IMR-90 (cell line): ENCODE data around the gene SLC16A9. TPM values are rescaled to one million over a fixed set of nuclear protein-coding genes. Genes with fewer than 3 reads are reported as not detected.

Experiments
- ATAC-seq: fragments of 200-7000 bp; cut with Tn5 transposase; 2 replicates; pipeline ENCODE4 v1.9.1; 2020; ENCODE audit warnings: low read depth, mild to moderate bottlenecking, moderate library complexity
- BruUV-seq: library from RNA; stranded (reverse); fragments of 400-500 nt; replicated peaks from 2 replicates; lab custom pipeline; 2021; lab: Mats Ljungman, UMichigan
- CTCF ChIA-PET: fragments of 300-600 bp; formaldehyde crosslinking; extraction: SDS; loops from one replicate; lab custom pipeline; 2021; ENCODE audit warnings: antibody characterized with exemption; lab: Yijun Ruan, JAX
- POLR2A ChIA-PET: fragments of 300-600 bp; sonication (Branson Sonifier 250); formaldehyde crosslinking; loops from one replicate; lab custom pipeline; 2022; ENCODE audit warnings: antibody characterized with exemption; ENCODE audit not compliant: unreplicated experiment; lab: Charles Lee
- DNase-seq: peaks from one replicate; pipeline ENCODE4 v3.0.0; 2013
- H2AFZ ChIP-seq: replicated peaks from 2 replicates; pipeline ENCODE3; 2013; ENCODE audit warnings: low read length, mild to moderate bottlenecking; ENCODE audit not compliant: poor library complexity
- H2AK5ac ChIP-seq: 2 replicates; pipeline ENCODE4 v1.6.1; 2013; ENCODE audit warnings: low read depth, low read length, inconsistent platforms
- H2AK9ac ChIP-seq: replicated peaks from 2 replicates; pipeline ENCODE3; 2013; ENCODE audit warnings: mild to moderate bottlenecking, low read depth, low read length, moderate library complexity; ENCODE audit not compliant: poor library complexity
- H2BK120ac ChIP-seq: 2 replicates; pipeline ENCODE4 v1.6.1; 2013; ENCODE audit warnings: low read depth, low read length, inconsistent platforms
- H2BK15ac ChIP-seq: 3 replicates; pipeline ENCODE4 v1.6.1; 2013; ENCODE audit warnings: low read depth, low read length, inconsistent platforms
- H2BK20ac ChIP-seq: 2 replicates; pipeline ENCODE4 v1.6.1; 2013; ENCODE audit warnings: low read depth, mild to moderate bottlenecking, inconsistent platforms, low read length, moderate library complexity
- H2BK5ac ChIP-seq: 2 replicates; pipeline ENCODE4 v1.6.1; 2013; ENCODE audit warnings: mild to moderate bottlenecking, low read depth, low read length, inconsistent platforms; ENCODE audit not compliant: poor library complexity, severe bottlenecking
- H3K14ac ChIP-seq: replicated peaks from 2 replicates; pipeline ENCODE4 v1.6.1; 2013; ENCODE audit warnings: low read depth, low read length, inconsistent platforms
- H3K18ac ChIP-seq: 2 replicates; pipeline ENCODE4 v1.6.1; 2013; ENCODE audit warnings: low read depth, low read length, control low read depth
- H3K23ac ChIP-seq: 2 replicates; pipeline ENCODE4 v1.6.1; 2013; ENCODE audit warnings: low read depth, low read length, inconsistent platforms
- H3K27ac ChIP-seq: 2 replicates; pipeline ENCODE4 v1.5.1; 2013; ENCODE audit warnings: mild to moderate bottlenecking, control low read depth, low read length; ENCODE audit not compliant: insufficient read depth
- H3K27me3 ChIP-seq: 2 replicates; pipeline ENCODE4 v1.6.1; 2013; ENCODE audit warnings: low read length; ENCODE audit not compliant: control insufficient read depth, insufficient read depth
- H3K36me3 ChIP-seq: 2 replicates; pipeline ENCODE4 v1.6.1; 2013; ENCODE audit warnings: low read length, mixed read lengths; ENCODE audit not compliant: control insufficient read depth, insufficient read depth
- H3K4ac ChIP-seq: 2 replicates; pipeline ENCODE4 v1.6.1; 2013; ENCODE audit warnings: low read depth, low read length, inconsistent platforms
- H3K4me1 ChIP-seq: 2 replicates; pipeline ENCODE4 v1.6.1; 2013; ENCODE audit warnings: low read length, mixed read lengths; ENCODE audit not compliant: control insufficient read depth, insufficient read depth
- H3K4me2 ChIP-seq: 2 replicates; pipeline ENCODE4 v1.6.1; 2013; ENCODE audit warnings: low read depth, mild to moderate bottlenecking, control low read depth, low read length, moderate library complexity
- H3K4me3 ChIP-seq: 2 replicates; pipeline ENCODE4 v1.5.1; 2013; ENCODE audit warnings: low read depth, mild to moderate bottlenecking, control low read depth, low read length, moderate library complexity; ENCODE audit not compliant: insufficient read depth
- H3K56ac ChIP-seq: 2 replicates; pipeline ENCODE4 v1.6.1; 2013; ENCODE audit warnings: low read length, inconsistent platforms; ENCODE audit not compliant: insufficient read depth; ENCODE audit errors: extremely low read depth
- H3K79me1 ChIP-seq, 2 experiments: 2 replicates each; pipeline ENCODE4 v1.6.1; 2013; ENCODE audit warnings: low read length in 2 of 2, inconsistent platforms in 1 of 2, low read depth in 1 of 2
- H3K9ac ChIP-seq: 2 replicates; pipeline ENCODE4 v1.6.1; 2013; ENCODE audit warnings: low read depth, low read length, control low read depth
- H3K9me1 ChIP-seq: 2 replicates; pipeline ENCODE4 v1.6.1; 2013; ENCODE audit warnings: low read length, inconsistent platforms; ENCODE audit not compliant: insufficient read depth
- H3K9me3 ChIP-seq: 2 replicates; pipeline ENCODE4 v1.6.1; 2013; ENCODE audit warnings: low read length; ENCODE audit not compliant: control insufficient read depth, insufficient read depth
- H4K20me1 ChIP-seq: 2 replicates; pipeline ENCODE4 v1.6.1; 2013; ENCODE audit warnings: low read length, inconsistent platforms; ENCODE audit not compliant: insufficient read depth
- H4K5ac ChIP-seq: 2 replicates; pipeline ENCODE4 v1.6.1; 2013; ENCODE audit warnings: mild to moderate bottlenecking, low read depth, low read length, control low read depth
- H4K8ac ChIP-seq, 2 experiments: 2 replicates each; pipeline ENCODE4 v1.6.1; 2013; ENCODE audit warnings: low read depth in 2 of 2, low read length in 2 of 2, control low read depth in 1 of 2, inconsistent platforms in 1 of 2
- H4K91ac ChIP-seq: 2 replicates; pipeline ENCODE4 v1.6.1; 2013; ENCODE audit warnings: low read depth, low read length, inconsistent platforms; ENCODE audit not compliant: insufficient read depth
- BHLHE40 ChIP-seq: fragments of 150-350 bp; IDR thresholded peaks from 2 replicates; pipeline ENCODE4 v1.6.1; 2016; ENCODE audit warnings: mild to moderate bottlenecking, low read depth, low read length
- CEBPB ChIP-seq: IDR thresholded peaks from 2 replicates; pipeline ENCODE4 v1.6.1; 2012; ENCODE audit warnings: low read depth, low read length, improper control_type of control experiment
- CHD1 ChIP-seq: IDR thresholded peaks from 2 replicates; pipeline ENCODE4 v1.6.1; 2012; ENCODE audit warnings: low read depth, low read length, improper control_type of control experiment
- CTCF ChIP-seq: conservative IDR thresholded peaks from 2 replicates; pipeline ENCODE4 v1.5.1; 2012; ENCODE audit warnings: mild to moderate bottlenecking, low read depth, low read length, improper control_type of control experiment
- FOS ChIP-seq: fragments of 150-350 bp; IDR thresholded peaks from 2 replicates; pipeline ENCODE4 v1.6.1; 2016; ENCODE audit warnings: low read depth, low read length
- MAFK ChIP-seq: IDR thresholded peaks from 2 replicates; pipeline ENCODE4 v1.6.1; 2012; ENCODE audit warnings: low read depth, low read length, improper control_type of control experiment
- MAZ ChIP-seq: IDR thresholded peaks from 2 replicates; pipeline ENCODE4 v1.6.1; 2012; ENCODE audit warnings: low read depth, mild to moderate bottlenecking, low read length, improper control_type of control experiment, moderate library complexity, borderline replicate concordance
- MXI1 ChIP-seq: IDR thresholded peaks from 2 replicates; pipeline ENCODE4 v1.6.1; 2012; ENCODE audit warnings: low read depth, mild to moderate bottlenecking, low read length, moderate library complexity, borderline replicate concordance
- NFE2L2 ChIP-seq: fragments of 150-350 bp; IDR thresholded peaks from 2 replicates; pipeline ENCODE4 v1.6.1; 2016; ENCODE audit warnings: low read depth, mild to moderate bottlenecking, low read length
- POLR2A ChIP-seq: IDR thresholded peaks from 2 replicates; pipeline ENCODE4 v1.6.1; 2012; ENCODE audit warnings: mild to moderate bottlenecking, low read depth, low read length
- RAD21 ChIP-seq: IDR thresholded peaks from 2 replicates; pipeline ENCODE4 v1.6.1; 2012; ENCODE audit warnings: low read length, improper control_type of control experiment
- RCOR1 ChIP-seq: IDR thresholded peaks from 2 replicates; pipeline ENCODE4 v1.6.1; 2012; ENCODE audit warnings: mild to moderate bottlenecking, low read length, improper control_type of control experiment; ENCODE audit not compliant: insufficient replicate concordance
- RFX5 ChIP-seq: IDR thresholded peaks from 2 replicates; pipeline ENCODE4 v1.8.0; 2012; ENCODE audit warnings: low read depth, mild to moderate bottlenecking, low read length, moderate library complexity
- SMC3 ChIP-seq: fragments of 150-350 bp; IDR thresholded peaks from 2 replicates; pipeline ENCODE4 v1.6.1; 2016; ENCODE audit warnings: low read depth, mild to moderate bottlenecking, antibody characterized with exemption, low read length, moderate library complexity
- dilution Hi-C: fragments of 300-500 bp; cut with HindIII; formaldehyde crosslinking; loops from one replicate; pipeline ENCODE4 v1.14.3; 2018; ENCODE audit warnings: low sequenced_read_pairs; ENCODE audit not compliant: unreplicated experiment
- in situ Hi-C: fragments of 300-500 bp; cut with MboI; formaldehyde crosslinking; loops from 3 replicates; pipeline ENCODE4 v1.14.3; 2019; ENCODE audit warnings: low sequenced_read_pairs, inconsistent platforms, mixed read lengths
- intact Hi-C: fragments of 100-400 bp; cut with micrococcal nuclease; formaldehyde crosslinking; loops from 2 replicates; pipeline ENCODE4 v1.10.0; 2022
- polyA plus RNA-seq, 3 experiments: library from polyadenylated mRNA; depleted of rRNA; stranded (reverse); fragments of >200 nt; gene quantifications; 2 replicates each; pipeline ENCODE4 v1.2.3, GENCODE V29; 2012; ENCODE audit warnings: low replicate concordance in 1 of 3
- total RNA-seq: library from RNA; depleted of rRNA; stranded (reverse); fragments of >200 nt; gene quantifications from 2 replicates; pipeline ENCODE4 v1.2.3, GENCODE V29; 2012
- TF ChIP-seq, protein P1 (sequence below): fragments of 150-350 bp; IDR thresholded peaks from 2 replicates; pipeline ENCODE4 v1.6.1; 2016; ENCODE audit warnings: low read depth, mild to moderate bottlenecking, low read length, moderate library complexity, borderline replicate concordance

SLC16A9 gene
- total and polyA plus RNA-seq, 2 of the 4 experiments (the other 2 are of a cell fraction) = 0.18 to 0.26 TPM

- Histone ChIP-seq H2AK9ac (no peak overlapping the region), H2BK5ac (no peak overlapping the region), H3K4ac (no peak overlapping the region), H3K9me1 (no peaks in the 10 kb centered on the region), H3K23ac (no peak overlapping the region), H2AFZ (no peak overlapping the region), H3K14ac (no peak overlapping the region), H2AK5ac (no peak overlapping the region), H2BK20ac (no peak overlapping the region), H4K8ac (no peak overlapping the region), H3K4me1 (no peaks in the 10 kb centered on the region), H3K4me3 (no peak overlapping the region), H3K4me2 (no peak overlapping the region), H3K27me3 (no peaks in the 10 kb centered on the region), H3K9me3 (no peaks in the 10 kb centered on the region), H3K36me3 (no peaks in the 10 kb centered on the region), H3K79me1 (no peaks in the 10 kb centered on the region), H3K9ac (no peak overlapping the region), H4K5ac (no peak overlapping the region), H3K27ac (no peak overlapping the region), H3K56ac (no peak overlapping the region), H4K20me1 (no peaks in the 10 kb centered on the region), H2BK120ac (no peak overlapping the region), H2BK15ac (no peak overlapping the region), H3K18ac (no peak overlapping the region), H4K91ac (no peak overlapping the region)
- POLR2A ChIA-PET = no interaction called here
- no peak for ATAC-seq
- DNase-seq = no peak
- CTCF ChIA-PET = no interaction called here
- dilution Hi-C loops = no loop called here
- BruUV-seq = no TSS peak
- TF ChIP-seq BHLHE40 (no peak), MAFK (no peak), RCOR1 (no peak), SMC3 (no peak), NFE2L2 (no peak), MXI1 (no peak), FOS (no peak), RAD21 (no peak), CHD1 (no peak), POLR2A (no peak), CEBPB (no peak), CTCF (no peak), RFX5 (no peak), MAZ (no peak)
- TF ChIP-seq, protein P1, sequence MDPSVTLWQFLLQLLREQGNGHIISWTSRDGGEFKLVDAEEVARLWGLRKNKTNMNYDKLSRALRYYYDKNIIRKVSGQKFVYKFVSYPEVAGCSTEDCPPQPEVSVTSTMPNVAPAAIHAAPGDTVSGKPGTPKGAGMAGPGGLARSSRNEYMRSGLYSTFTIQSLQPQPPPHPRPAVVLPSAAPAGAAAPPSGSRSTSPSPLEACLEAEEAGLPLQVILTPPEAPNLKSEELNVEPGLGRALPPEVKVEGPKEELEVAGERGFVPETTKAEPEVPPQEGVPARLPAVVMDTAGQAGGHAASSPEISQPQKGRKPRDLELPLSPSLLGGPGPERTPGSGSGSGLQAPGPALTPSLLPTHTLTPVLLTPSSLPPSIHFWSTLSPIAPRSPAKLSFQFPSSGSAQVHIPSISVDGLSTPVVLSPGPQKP = no peak
- intact Hi-C loops = no loop called here
- in situ Hi-C loops = loop anchor here (25.0 kb wide), 1 partner anchor 649 kb away; no protein-coding TSS in a partner anchor
Observed at GRCh38 chr10:59611048-59611447, 98.6 kb downstream of the SLC16A9 start.
